Activated T-helper 1 cell treated with anti-CD3 and anti-CD28 coated beads, Interleukin-2, amount 50 U/mL, for 16 hours (primary cell): ENCODE data around the gene LGALS7B.
"Not testable (repeated sequence)": the region's sequence is repeated elsewhere in the genome, so short reads cannot be mapped to it uniquely, and the experiment has no call there.

ENCODE experiments used
- DNase-seq, 2 donors: peaks; one replicate each; pipeline ENCODE4 v3.0.0-alpha.2; 2020; ENCODE audit warnings: low read depth in 1 of 2, low spot score in 1 of 2

LGALS7B gene

DNA sequence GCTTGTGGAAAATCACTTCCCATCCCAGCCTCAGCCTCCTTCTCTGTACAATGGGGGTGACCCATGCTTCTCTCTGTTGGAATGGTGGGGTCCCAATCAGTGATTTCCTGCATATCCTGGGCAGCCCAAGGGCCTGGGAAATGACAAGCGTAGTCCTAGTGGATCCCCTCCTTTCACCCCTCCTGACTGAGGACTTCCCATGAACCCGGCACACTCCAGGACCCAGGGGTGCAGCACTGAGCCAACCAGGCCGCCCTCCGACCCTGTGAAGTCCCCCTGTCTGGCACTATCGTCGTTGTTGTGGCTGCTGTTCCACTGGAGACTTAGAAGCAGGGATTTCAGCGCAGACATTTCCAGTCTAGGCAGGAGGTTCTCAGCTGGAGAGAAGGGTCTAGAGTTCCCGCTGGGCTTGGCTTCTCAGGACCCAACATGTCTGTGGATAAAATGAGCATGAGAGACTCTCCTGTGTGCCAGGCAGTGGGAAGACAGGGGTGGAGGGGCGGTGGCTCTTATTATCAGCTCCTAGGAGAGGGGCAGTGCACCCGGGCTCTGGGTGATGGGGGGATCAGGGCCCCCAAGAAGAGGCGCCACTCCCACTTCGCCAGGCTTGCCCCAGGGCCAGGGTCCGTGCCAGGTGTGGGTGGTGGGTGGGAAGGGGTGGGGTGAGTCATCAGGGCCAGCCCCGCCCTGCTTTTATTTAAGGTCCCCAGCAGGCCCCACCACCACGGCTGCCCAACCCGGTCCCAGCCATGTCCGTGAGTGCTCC, at the start of gene LGALS7B:
Gene LGALS7B (plus strand): TSS at position 723 of the 766 bp plus-strand sequence. CDS start 27 bp downstream, at position 750.
- DNase-seq, result no peak

DNA sequence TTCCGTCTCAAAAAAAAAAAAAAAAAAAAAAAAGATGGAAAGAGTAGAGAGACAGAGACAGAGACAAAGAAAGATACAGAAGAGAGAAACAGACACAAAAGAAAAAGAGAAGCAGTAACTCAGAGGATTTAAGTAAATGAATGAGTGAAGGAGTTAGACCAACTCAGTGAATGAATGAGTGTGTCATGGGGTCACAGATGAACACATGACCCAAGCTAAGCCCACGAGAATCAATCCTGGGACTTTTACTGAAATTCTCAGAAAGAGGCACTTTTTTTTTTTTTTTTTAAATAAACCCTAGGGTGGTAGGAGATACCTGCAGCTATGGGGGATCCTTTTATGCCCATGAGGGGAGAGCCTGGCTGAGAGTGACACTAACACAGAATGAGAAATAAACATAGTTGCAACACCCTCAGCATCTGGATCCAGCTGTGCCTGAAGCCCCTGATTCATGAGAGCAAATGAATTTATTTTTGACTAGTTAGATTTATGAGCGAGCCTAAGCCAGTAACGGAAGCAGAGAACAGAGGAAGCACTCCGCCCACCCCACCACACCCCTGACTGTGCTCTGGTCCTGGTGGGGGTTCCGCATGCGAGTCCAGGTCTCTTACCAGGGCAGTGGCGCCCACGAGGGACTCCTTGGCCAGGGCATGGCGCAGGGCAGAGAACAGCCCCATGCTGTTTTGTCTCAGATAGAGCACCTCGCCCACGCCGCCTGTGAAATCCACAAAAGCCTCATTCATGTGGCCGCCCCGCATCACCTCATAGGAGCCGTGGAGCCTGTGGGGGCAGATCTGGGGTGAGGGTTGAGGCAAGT, 49.4 kb upstream of the LGALS7B start:
- DNase-seq, result no peak

- DNase-seq, result no peak
Measured at GRCh38 chr19:38740257-38740592, 48.8 kb upstream of the LGALS7B start.

GRCh38 chr19:38740932-38741331, 48.1 kb upstream of the LGALS7B start:
- no peak for DNase-seq

DNA sequence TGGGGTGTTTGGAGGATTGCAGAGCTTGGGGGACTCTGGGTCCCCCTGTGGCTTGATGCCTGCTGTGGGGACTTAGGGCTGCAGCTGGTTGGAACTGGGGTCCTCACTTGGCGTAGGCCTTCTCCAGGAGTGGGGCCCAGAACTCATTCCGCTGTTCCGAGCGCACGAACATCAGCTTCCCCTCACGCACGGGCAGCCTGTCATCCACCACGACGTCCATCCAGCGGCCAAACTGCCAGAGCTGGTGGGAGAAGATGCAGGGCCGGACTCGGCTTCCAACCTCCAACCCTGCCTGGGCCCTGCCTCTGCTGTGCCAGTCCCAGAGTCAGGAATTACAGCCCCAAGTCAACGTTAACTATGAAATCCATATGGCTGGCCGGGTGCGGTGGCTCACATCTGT, 47.3 kb upstream of the LGALS7B start:
- no peak for DNase-seq

DNA sequence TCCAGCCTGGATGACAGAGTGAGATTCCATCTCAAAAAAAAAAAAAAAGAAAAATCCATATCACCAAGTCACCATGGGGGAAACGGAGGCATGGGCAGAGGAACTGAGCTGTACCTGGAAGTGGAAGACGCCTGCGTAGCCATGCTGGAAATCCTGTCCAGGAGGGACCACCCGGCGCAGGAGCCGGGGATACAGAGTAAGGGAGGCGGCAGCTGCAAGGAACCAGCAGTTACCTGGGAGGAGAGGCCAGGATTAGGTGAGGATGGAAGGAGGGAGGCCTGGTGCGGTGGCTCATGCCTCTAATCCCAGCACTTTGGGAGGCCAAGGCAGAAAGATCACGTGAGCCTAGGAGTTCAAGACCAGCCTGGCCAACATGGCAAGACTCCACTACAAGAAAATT, 46.7 kb upstream of the LGALS7B start:
- no peak for DNase-seq

DNA sequence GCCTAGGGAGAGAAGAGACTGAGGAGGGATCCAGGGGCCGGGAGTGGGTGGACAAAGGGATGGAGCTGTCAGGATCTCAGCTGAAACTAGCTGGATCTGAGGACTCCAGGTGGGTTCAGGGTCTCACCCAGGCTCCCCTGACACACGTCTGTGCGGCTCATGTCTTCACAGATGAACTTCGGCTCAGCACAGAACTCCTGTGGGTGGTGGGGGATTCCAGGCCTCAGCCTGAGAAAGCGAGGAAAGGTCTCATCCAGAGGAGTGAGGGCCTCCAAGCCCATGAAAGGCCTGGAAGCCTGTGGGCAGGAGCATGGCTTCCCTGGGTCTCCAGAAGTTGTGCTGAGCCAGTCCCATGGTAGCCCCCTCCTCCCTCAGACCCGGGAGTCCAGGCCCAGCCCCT, 46.1 kb upstream of the LGALS7B start:
- no peak for DNase-seq

- DNase-seq, result no peak
Measured at GRCh38 chr19:38743394-38744297, 45.4 kb upstream of the LGALS7B start.

- DNase-seq, result no peak
Measured at GRCh38 chr19:38744298-38744681, 44.7 kb upstream of the LGALS7B start, which contains the start of gene CAPN12. TSS of gene CAPN12 (minus strand) at chr19:38744474. CDS start at chr19:38744165, 309 bp downstream.

GRCh38 chr19:38744874-38745273, 44.1 kb upstream of the LGALS7B start:
- no peak for DNase-seq

- no peak for DNase-seq
Measured at GRCh38 chr19:38745316-38745715, 43.7 kb upstream of the LGALS7B start.

DNA sequence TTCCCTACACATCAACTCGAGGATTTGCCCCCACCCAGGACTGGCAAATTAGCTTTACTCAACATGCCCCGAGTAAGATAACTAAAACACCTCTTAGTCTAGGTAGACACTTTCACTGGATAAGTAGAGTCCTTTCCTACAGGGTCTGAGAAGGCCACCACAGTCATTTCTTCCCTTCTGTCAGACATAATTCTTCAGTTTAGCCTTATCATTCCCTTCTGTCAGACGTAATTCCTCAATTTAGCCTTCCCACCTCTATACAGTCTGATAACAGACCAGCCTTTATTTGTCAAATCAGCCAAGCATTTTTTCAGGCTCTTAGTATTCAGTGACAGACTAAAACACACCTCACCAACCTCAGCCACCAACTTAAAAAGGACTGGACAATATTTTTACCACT, 35.2 kb upstream of the LGALS7B start:
- not testable (repeated sequence) for DNase-seq

DNA sequence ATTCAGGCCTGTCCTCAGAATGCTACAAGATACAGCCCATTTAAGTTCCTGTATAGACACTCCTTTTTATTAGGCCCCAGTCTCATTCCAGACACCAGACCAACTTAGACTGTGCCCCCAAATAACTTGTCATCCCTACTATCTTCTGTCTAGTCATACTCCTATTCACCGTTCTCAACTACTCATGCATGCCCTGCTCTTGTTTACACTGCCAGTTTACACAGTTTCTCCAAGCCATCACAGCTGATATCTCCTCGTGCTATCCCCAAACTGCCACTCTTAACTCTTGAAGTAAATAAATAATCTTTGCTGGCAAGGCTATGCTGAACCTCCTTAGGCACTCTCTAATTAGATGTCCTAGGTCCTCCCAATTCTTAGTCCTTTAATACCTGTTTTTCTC, 34.8 kb upstream of the LGALS7B start:
- DNase-seq, result not testable (repeated sequence)

DNA sequence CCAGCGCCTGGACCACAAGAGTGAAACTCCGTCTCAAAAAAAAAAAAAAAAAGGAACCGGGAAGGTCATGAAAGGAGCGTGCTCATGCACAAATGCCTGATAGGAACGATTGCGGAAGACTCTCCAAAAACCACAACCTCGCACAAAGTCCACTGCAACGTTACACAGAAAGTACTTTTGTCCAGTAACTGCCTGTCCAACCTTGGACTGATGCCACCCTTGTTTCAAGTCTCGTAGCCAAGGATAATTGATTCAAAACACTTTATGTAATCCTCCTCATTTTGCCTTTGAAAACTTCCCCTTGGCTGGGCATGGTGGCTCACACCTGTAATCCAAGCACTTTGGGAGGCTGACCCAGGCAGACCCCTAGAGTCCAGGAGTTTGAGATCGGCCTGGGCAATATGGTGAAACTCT, 29.4 kb upstream of the LGALS7B start:
- DNase-seq, result no peak

DNA sequence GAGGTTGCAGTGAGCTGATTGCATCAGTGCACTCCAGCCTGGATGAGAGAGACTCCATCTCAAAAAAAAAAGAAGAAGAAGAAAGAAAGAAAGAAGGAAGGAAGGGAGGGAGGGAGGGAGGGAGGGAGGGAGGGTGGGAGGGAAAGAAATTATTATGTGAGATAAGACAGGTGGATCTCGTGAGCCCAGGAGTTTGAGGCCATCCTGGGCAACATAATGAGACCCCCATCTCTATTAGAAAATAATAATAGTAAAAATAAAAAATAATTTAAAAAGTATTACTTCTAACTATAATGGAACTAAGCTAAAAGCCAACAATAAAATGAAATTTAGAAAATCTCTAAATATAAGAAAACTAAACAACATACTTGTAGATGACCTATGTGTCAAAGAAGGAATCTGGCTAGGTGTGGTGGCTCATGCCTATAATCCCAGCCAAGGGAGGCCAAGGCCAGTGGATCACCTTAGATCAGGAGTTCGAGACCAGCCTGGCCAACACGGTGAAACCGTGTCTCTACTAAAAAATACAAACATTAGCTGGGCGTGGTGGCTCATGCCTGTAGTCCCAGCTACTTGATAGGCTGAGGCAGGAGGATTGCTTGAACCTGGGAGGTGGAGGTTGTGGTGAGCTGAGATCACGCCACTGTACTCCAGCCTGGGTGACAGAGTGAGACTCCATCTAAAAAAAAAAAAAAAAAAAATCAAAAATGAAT, 28.0 kb upstream of the LGALS7B start:
- not testable (repeated sequence) for DNase-seq

- not testable (repeated sequence) for DNase-seq
Measured at GRCh38 chr19:38761884-38762389, 27.1 kb upstream of the LGALS7B start.

- no peak for DNase-seq
Measured at GRCh38 chr19:38763795-38764220, 25.2 kb upstream of the LGALS7B start.

DNA sequence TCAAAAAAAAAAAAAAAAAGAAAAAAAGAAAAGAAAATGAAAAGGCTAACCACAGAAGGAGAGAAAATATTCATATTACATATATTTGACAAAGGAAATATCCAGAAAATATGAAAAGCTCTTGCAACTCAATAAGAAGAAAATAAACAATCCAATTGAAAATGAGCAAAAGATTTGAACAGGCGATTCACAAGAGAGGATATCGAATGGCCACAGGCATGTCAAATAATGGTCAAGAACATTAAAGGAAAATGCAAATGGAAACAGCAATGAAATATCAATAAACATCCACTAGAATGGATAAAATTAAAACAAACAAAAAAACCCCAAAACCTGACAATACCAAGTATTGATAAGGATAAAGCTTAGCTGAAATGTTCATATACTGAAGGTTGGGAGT, 23.8 kb upstream of the LGALS7B start:
- no peak for DNase-seq

GRCh38 chr19:38766276-38767047, 22.5 kb upstream of the LGALS7B start:
- no peak for DNase-seq
